Measurements from ENCODE around the gene CSRNP3.

GRCh38 chr2:165456027-165456426 is 13.5 kb upstream of the CSRNP3 start:
- TF ChIP-seq CTCF (IDR thresholded peaks at IDR 0.05) (no peak), POLR2A (IDR thresholded peaks at IDR 0.05) (no peak)
